NCI-H748 treated with DMSO at 0.1 percent for 48 hours (cell line): ENCODE measurements around the gene NFATC1.

Source experiments
- DNase-seq: peaks from one replicate; lab custom pipeline; 2025; lab: John Stamatoyannopoulos, UW

Gene NFATC1

GRCh38 chr18:79574938-79575525 lies 179.3 kb downstream of the NFATC1 start:
- DNase-seq: no peak

GRCh38 chr18:79575891-79576685 lies 180.4 kb downstream of the NFATC1 start:
- peak; percentile 42 for DNase-seq

GRCh38 chr18:79576686-79577351 lies 181.1 kb downstream of the NFATC1 start:
- no peak for DNase-seq

DNA sequence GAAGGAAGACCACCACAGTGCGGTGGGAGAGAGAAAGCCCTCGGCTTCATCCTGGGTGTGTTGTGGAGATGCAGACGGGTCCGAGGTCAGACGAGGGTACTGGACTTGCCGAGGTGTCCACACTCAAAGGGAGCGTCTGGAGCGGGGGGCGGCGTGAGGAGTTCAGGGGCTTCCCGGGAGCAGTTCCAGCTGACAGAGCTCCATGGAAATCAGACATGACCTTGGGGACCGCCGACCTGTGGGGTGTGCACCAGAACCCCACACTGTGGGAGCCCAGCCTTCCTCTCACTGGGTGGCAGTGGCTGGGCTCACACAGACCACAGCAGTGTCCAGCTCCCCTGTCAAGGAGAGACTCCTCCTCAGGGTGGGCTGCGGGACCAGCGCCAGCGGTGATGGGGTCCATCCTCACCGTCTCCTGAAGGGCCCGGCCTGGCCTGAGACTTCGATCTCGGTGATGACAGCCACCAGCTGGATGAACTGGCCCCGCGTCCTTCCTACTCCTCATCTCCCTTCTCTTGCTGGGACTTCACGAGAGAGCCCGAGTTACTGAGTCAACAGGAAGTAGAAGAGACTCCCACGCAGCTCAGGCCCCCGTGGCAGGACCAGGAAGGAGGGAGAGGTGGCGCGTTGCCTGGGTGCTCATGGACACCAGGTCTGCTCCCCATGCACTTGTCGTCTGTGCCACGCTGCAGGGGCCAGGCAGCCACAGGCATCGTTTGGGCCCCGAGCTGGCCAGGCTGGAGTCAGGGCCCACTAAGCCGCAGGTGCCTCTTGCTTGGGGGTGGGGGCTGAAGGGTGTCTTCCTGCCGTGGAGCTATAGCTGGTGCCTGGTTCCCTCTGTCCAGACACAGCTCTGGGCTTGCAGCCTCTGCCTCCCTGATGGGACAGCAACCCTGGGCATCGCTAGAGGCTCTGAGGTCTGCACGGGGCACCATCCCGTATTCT lies 182.0 kb downstream of the NFATC1 start:
- DNase-seq: no peak

DNA sequence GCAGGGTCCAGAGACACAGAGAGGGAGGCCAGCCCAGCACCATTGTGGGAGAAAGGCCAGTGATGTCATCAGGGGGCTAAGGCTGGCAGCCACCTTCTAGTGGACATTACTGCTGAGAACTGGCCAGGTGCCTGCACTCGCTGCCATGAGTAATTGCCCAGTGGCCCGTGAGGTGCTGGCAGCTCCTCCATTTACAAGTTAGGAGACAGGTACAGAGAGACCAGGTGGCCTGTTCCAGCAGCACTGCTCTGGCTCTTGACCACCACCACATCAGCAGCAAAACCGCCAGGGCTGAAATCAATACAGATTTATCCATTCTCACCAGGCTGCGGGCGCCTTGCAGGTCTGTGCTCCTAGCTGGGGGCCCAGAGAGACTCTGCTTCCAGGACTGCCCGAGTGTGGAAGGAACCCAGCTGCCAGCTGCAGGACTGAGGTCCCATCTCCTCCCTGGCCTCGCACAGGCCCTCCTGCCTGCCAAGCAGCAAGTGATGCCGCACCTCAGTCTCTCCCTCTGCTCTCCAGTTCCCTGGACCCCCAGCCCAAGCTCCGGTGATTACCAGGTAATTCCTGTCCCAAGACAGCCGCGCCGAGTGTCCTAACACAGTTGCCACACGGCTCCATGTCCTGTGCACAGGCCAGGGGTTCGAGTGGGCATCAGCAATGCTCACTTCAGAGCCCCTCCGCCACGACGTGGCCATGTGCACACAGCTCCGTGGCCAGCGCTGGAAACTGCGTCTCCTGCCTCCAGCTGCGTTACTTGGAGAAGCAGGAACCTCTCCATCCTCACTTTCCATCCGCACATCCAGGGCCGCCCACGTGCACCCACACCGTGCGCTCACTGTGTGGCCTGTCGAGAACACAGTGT lies 182.9 kb downstream of the NFATC1 start:
- no peak for DNase-seq
